GM15510 (cell line): ENCODE data around the gene TM9SF1.
A peak's percentile ranks its signal among the peaks of the same experiment; 100 is the strongest.

Experiments
- POLR2A ChIP-seq: IDR thresholded peaks from 3 replicates; pipeline ENCODE4 v1.6.1; 2011; ENCODE audit warnings: borderline replicate concordance; ENCODE audit not compliant: insufficient read length; ENCODE audit errors: extremely low read depth

The TM9SF1 gene

DNA sequence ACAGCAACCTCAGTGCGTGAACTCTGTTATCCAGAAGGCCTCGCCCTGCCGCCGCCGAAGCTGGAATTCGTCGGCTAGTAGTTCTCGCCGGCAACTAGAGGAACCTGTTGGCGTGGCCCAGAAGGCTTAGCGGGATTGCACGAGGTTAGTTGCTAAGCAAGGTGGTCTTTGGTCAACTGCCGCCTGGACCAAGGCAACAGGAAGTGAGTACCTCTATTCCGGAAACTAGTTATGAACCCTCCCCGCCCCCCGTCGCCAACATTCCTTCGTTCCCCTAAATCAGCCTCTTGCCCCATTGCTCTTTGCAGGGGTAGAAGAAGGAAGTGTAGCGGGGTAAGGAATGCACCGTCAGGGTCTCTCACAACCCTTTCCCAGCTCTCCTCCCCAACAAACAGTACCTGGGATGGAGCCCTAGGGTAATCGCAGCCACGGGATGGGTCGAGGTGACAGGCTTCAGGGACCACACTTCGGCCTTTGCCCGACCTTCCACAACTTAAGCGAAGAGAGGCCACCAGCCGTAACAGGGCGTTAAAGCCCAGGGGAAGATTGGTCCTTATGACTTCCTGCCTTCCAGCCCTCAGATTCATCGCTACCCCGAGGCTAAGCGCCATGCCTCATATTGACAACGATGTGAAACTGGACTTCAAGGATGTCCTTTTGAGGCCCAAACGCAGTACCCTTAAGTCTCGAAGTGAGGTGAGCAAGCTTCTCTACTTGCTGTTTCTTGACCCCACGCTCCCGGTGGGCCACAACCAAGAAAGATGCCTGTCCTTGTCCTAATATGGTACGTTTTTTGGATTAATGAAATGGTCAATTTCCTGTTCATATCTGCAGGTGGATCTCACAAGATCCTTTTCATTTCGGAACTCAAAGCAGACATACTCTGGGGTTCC lies 37.6 kb upstream of the TM9SF1 start, which contains the start of gene GMPR2:
GMPR2 (plus strand) TSS at position 285 of the 893 bp plus-strand sequence; CDS start at position 610, 325 bp downstream.
- TF ChIP-seq POLR2A, result peak; percentile 38

DNA sequence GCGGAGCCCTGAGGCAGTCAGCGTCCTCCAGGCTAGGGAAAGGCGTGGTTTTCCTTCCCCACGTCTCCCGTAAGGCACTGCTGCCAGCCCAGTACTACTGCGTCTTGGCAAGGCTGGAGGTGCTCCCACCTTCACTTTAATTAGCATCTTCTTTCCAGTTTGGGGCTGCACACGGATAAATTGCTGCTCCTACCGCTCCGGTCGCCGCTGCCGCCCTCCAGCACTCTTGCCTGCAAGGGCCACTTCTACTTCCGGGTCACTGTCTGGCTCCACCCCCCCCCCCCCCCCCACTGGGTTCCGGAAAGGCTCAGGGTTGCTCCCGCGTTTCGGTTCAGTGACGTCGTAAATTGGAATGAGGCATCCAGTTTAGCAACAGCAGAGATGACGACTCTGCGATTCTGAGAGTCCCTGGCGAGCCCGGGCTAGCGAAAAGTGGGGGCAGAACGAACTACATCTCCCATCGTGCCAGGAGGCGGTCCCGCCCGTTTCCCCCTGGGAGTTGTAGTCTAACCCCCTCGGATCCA lies 36.9 kb upstream of the TM9SF1 start, which contains the start of gene NEDD8:
NEDD8 (minus strand) TSS at position 247 of the 524 bp plus-strand sequence; CDS start at position 147, 100 bp downstream.
- peak; percentile 59 for TF ChIP-seq POLR2A

DNA sequence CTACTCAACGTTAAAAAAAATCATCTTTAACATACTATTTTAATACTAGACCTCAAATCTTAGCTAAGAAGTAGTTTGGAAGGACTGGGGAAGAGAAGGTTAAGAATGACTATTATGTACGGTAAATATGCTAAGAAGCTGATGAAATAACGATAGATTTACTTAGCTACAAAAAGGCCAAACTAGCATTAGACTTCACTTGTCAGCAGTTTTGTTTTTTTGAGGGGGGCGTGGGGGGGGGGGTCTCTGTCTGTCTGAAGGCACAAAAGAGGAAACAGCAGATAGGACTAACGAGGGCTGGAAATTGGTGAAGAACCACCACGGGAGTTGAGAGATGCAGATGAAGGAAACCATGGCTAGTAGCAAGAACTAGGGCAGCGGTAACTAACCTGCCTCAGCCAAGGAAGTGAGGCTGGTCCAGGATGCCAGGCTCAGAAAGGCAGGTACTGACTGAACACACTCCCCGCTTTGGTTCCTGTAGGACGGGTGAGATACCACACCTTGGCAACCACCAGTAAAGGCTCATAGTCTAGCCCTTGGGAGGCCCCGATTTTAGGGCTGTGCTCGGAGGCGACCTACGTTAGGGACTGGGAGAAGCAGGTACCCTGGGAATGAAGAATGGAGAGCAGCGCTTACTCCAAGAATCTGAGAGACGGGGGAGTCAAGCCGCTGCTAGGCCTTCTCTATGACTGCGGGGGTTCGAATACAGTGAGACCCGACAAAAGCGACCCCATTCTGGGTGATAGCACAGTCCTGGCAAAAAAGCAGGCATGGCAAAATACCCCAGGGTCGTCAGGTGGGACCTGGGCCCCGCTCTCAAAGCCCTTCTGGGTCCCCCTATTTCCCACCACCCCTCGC lies 36.3 kb upstream of the TM9SF1 start:
- TF ChIP-seq POLR2A, result no peak

DNA sequence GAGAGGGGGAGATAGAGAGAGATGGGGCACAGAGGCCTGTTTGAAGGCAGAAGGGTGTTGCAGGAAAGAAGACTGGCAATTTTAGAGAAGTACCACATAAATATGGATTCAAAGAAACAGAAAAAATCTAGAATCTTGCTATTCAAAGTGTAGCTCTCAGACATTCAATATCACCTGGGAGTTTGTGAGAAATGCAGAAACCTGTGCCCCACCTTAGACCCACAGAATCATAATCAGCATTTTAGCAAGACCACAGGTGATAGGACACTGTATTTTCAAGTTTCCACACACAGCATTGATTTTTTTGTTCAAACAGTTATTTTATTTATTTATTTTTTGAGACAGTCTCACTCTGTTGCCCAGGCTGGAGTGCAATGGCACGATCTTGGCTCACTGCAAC lies 33.7 kb upstream of the TM9SF1 start:
- TF ChIP-seq POLR2A, result no peak

DNA sequence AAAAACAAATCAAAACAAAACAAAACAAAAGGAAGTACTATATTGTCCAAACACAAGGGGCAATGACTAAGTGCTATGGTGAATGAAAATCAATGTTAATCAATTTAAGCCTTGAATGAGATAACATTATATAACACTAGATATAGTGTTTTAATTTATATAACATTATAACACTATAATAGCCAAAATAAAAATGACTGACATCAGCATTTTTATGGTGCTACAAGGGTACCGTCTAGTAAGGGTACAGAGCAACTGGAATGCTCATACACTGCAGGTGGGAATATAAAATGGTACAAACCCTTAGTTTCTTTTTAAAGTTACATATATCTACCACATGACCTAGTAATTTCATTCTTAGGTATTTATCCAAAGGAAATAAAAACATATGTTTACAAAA lies 31.2 kb upstream of the TM9SF1 start:
- TF ChIP-seq POLR2A, result no peak

DNA sequence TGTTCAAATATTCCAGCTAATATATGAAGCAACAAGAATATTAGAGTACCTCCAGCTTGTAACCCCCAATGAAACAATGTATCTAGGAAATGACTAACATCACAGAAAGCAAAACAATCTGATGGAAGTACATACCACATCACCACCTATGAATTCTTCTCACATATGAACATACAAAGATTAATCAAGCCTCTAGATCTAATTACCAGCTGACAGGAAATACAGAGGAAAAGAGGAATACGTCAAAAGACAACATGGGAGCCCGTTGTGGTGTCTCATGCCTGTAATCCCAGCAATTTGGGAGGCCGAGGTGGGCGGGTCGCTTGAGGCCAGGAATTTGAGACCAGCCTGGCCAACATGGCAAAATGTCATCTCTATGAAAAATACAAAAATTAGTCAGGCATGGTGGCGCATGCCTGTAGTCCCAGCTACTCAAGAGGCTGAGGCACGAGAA lies 29.4 kb upstream of the TM9SF1 start:
- TF ChIP-seq POLR2A, result no peak

DNA sequence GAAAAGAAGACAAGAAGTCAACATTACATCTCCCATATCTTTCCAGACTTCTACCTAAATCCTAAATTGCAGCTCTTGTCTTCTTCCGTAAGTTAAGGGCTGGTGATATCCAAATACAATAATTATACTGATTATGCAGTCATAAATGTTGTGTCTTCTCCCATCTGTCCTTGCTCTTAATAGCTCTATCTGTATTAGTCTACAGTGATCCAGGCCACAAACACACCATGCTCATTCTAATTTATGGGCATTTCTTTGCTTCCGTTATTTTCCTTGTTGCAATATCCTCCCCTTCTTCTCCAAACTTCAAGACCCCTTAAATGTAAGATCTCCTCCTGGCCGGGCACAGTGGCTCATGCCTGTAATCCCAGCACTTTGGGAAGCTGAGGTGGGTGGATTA lies 24.3 kb upstream of the TM9SF1 start:
- no peak for TF ChIP-seq POLR2A

DNA sequence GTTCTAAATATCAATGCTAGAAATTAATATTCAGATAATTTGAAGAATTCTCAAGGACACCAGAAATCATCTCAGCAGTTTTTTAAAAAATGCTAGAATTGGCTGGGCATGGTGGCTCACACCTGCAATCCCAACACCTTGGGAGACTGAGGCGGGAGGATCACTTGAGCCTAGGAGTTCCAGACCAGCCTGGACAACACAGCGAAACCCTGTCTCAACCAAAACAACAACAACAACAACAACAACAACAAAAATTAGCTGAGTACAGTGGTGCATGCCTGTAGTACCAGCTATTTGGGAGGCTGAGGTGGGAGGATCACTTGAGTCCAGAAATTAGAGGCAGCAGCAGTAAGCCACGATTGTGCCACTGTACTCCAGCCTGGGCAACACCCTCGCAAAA lies 23.8 kb upstream of the TM9SF1 start:
- TF ChIP-seq POLR2A, result no peak

DNA sequence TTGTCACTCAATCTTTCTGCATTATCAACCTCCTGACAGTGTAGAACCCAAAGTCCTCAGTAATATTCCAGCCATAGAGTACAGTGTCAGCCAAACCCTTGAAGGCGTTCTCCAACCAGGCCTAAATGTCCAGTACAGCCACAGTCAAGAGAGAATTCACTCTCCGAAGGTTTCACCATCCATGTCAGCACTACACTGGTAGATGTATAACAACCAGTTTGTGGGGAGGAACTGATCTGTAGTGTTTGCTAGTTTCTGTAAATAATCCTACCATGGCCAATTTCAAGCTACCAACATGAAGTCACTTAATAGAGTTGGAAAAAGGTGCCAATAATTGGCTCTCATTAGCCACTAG lies 21.1 kb upstream of the TM9SF1 start:
- TF ChIP-seq POLR2A, result no peak

DNA sequence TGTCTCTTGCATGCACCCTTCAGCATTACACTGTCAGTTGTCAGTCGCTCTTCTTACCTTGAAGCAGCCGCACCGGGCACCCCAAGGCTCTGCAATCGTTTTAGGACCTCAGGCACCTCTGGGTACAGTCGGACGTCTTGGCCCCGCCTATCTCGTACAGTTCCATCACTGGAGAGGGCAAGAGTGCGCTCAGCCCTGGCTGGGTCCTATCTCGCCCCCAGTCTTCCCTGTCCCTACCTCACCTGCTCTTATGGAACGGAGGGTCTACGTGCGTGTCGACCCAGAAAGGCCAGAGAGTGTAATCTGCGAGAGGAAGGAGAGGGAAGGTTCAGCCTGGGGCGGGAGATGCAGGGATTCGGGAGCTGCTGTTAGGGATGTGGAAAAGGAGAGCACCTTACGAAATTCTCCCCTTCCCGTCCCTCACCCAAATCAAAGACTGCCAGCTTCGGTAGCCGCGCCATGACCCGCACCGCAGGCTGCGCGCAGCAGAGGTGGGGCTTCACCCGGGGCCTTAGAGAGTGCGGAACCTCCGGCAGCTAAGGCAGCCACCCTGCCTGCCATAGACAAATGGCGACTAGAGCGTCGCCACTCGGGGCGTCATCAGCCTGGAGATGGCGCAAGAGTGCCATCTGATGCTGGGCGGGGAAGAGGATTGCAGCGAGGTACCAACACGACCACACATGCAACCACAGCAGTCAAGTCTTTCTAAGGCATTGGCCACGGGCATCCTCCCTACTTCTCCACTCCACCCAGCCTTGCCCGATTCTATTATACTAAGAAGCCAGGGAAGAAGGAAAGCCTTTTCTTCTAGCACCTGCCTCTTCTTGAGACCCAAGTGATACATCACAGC lies 20.5 kb upstream of the TM9SF1 start, which contains the start of gene MDP1:
MDP1 (minus strand) TSS at position 572 of the 850 bp plus-strand sequence; CDS start at position 461, 111 bp downstream.
- peak; percentile 78 for TF ChIP-seq POLR2A

DNA sequence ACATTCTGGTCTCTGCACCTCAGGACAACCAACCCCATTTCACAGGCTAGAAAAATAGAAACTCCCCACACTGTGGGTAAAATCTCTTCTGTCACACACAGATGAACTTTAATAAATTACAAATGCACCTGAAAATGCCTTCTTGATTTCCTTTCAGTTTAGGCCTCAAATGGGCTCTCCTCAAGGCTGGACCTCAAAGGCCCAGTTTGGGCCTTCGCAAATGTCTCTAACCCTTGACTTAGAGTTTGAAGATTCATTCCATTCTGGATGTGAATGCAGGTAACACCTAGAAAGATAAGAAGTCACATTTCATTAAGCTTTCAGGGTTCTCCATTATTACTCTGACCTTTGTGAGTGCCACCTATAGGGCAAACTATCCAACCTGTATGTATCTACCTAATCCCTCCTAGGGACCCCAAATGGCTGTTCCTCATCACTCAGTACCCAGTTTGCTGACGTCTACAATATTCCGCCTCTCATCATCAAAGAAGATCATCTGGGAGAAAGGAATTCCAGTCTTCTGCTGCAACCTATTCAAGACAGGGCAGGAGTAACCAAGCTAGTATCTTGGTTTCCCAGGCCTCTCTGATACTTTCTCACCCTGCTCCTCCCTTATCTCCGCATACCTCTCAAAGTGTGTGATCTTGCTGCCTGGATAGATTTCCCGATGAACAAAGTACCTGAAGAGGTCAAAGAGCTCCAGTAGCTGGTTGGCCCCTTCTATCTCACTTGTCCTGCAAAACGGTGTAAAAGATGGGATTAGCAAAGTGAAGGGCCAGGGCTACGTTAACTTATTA lies 18.8 kb upstream of the TM9SF1 start:
- no peak for TF ChIP-seq POLR2A

DNA sequence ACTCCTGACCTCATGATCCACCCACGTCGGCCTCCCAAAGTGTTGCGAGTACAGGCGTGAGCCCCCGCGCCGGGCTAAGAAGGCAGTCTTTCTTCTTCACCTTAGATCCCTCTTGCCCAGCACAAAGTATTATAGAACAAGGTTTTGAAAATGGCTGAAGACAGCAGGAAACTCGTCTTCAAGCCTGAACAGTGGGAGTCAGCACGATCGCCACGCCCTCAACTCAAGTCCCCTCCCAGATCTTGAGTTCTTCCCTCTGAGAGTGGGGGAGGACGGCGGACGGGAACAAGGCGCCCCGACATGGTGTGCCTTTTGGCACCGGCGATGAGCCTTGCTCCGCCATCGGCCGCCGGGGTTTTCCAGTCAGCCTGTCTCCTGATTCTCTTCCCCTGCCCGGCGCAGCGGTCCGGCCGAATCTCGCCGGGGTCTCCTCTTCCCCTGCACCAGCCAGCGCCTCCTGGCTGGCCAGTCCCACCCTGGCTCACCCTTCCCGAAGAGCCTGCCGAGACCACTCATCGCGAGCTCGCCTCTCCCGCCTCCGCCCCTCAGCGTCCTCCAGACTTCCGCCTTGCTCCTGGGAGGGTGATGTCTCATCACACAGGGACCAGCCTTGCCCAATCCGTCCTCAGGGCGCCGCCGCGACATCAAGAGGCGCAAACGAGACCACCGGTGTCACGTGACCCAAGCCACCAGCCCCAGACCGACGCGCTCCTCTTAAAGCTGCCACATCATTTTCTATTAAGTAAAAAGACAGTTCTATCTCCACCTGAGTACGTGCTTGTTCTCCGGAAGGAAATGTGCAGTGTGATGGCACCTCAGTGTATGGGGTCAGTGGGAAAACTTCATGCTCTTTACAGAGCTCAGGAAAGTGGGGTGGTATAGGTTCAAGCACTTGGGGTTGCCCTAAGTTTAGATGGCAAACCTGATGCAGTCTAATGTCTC lies 18.0 kb upstream of the TM9SF1 start, which contains the start of gene CHMP4A:
CHMP4A (minus strand) TSS at position 565 of the 942 bp plus-strand sequence; CDS start at position 516, 49 bp downstream.
- TF ChIP-seq POLR2A, result peak; percentile 92

DNA sequence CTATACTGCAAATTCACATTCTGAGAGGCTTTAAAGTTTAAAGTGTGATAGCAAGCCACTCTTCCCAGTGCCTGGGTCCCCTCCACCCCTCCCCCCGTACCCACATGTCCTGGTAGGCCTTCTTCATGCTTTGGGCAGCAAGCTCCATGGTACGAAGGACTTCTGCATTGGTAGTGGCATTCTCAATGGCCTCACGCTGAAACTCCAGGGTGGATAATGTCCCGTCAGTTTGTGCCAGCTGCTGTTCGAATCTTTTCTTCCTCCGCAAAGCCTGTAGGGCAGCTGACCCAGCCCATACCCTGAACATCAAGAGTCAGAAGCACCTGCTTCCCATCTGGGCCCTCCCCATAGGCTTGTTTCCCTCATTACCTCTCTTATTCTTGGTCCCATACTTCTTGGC lies 16.1 kb upstream of the TM9SF1 start:
- no peak for TF ChIP-seq POLR2A

DNA sequence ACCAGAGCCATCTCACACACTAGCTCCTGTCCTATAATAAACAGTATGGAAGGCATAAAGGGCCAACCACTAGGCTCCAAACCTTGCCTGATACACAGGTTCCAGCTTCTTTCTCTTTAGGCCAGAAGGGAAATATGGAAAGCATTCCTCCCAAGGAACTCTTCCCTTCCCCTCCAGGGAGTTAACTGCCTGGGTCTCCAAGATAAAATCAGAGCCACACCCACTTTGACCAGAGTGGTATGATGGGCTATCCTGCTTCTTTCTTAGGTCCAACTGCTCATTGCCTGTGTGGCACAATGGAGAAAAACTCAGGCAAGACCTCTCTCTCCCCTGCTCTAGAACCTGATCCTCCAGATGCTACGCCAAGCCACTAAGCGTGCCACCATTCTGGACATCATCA lies 12.4 kb upstream of the TM9SF1 start:
- TF ChIP-seq POLR2A, result no peak
